Body of pancreas (tissue), 4 donors: ENCODE data around the gene LCN12. TPM values are rescaled to one million over a fixed set of nuclear protein-coding genes. Genes with fewer than 3 reads are reported as not detected.

Source experiments
- ATAC-seq: fragments of 150-250 bp; one replicate; pipeline ENCODE4 v1.9.1; 2016
- DNase-seq, 4 donors: peaks; one replicate each; pipeline ENCODE4 v3.0.0-alpha.2; 2019
- H3K27ac ChIP-seq, 4 donors: fragments of 200-600 bp; sonication (generic); 1 replicate in 3 of 4; 2 replicates in 1 of 4; pipeline versions ENCODE4 v1.5.1 to v1.6.1; 2016 to 2019; ENCODE audit warnings: mild to moderate bottlenecking in 1 of 4, mixed read lengths in 1 of 4, moderate library complexity in 1 of 4
- H3K27me3 ChIP-seq, 2 donors: fragments of 200-600 bp; sonication (generic); one replicate each; pipeline ENCODE4 v1.6.0; 2016; ENCODE audit warnings: mild to moderate bottlenecking in 1 of 2
- H3K36me3 ChIP-seq, 2 donors: fragments of 200-600 bp; sonication (generic); replicated peaks in 1 of 2; 2 replicates each; pipeline ENCODE4 v1.5.1; 2016; ENCODE audit warnings: low read depth in 2 of 2; ENCODE audit not compliant: insufficient read depth in 1 of 2
- H3K4me1 ChIP-seq: fragments of 200-600 bp; sonication (generic); one replicate; pipeline ENCODE4 v1.6.0; 2016
- H3K4me3 ChIP-seq, 2 donors: fragments of 200-600 bp; sonication (generic); 1 replicate in 1 of 2; 2 replicates in 1 of 2; pipeline ENCODE4 v1.5.1; 2016 to 2019
- H3K9me3 ChIP-seq, 3 donors: fragments of 200-600 bp; sonication (generic); 1 replicate in 2 of 3; 2 replicates in 1 of 3; pipeline ENCODE4 v1.5.1; 2016
- CTCF ChIP-seq, 7 experiments: fragments of 450-650 bp in 4 of 7; fragments of 200-600 bp in 3 of 7; sonication (generic) in 3 of 7; IDR thresholded peaks; one replicate each; pipeline ENCODE4 v1.5.1; 2016 to 2019; ENCODE audit warnings: antibody characterized with exemption in 7 of 7
- POLR2A ChIP-seq, 3 donors: fragments of 450-650 bp; IDR thresholded peaks; one replicate each; pipeline ENCODE4 v1.6.1; 2016; ENCODE audit warnings: antibody characterized with exemption in 3 of 3, mild to moderate bottlenecking in 2 of 3
- WGBS, 2 donors: methylation state at CpG; one replicate each; pipeline ENCODE4 v1.1.5; 2017; 5-methylcytosine and 5-hydroxymethylcytosine counted together
- intact Hi-C: fragments of 100-400 bp; cut with DNase I; formaldehyde crosslinking; loops from one replicate; pipeline ENCODE4 v1.15.1; 2023
- total RNA-seq, 2 donors: library from RNA; depleted of rRNA; stranded (reverse); fragments of >200 nt; gene quantifications; one replicate each; pipeline ENCODE4 v1.1.0, GENCODE V29; 2016

The LCN12 gene
- total RNA-seq, 2 donors from 2014 or later, result 1.3 to 4.9 TPM

GRCh38 chr9:136944212-136944518 lies 7.9 kb upstream of the LCN12 start:
- peak in 2 of 4 donors; percentile 51 to 53 for DNase-seq
- H3K36me3 ChIP-seq, result peaks cover 20 to 26% of the 10 kb centered on the region in 2 donors
- TF ChIP-seq CTCF (IDR thresholded peaks at IDR 0.05) (no peak), POLR2A (IDR thresholded peaks at IDR 0.05) (peak in 1 of 3 donors; percentile 28)
- H3K4me3 ChIP-seq, result peak overlapping the region; percentile 46 to 78
- no peaks in the 10 kb centered on the region for H3K27me3 ChIP-seq
- peaks cover 40% of the 10 kb centered on the region for H3K4me1 ChIP-seq
- H3K27ac ChIP-seq, result peak overlapping the region; percentile 55 to 93 (median 76)
- WGBS, 2 donors, result 1% methylated on average over 44 of the region's 45 CpGs; no CpG with 5 or more reads in 1 of the 2 donors
- H3K9me3 ChIP-seq, result no peaks in the 10 kb centered on the region
- ATAC-seq, result peak; percentile 52
- intact Hi-C loops, result loop anchor here (10.0 kb wide), 1 partner anchor 89 kb away; the partner anchor contains the start of gene MAMDC4

- Histone ChIP-seq H3K4me1 (peaks cover 44% of the 10 kb centered on the region), H3K4me3 (peak within 1 kb of the TSS; percentile 46 to 78), H3K27ac (peak within 1 kb of the TSS; percentile 55 to 93 (median 76)), H3K27me3 (no peaks in the 10 kb centered on the region), H3K36me3 (peaks cover 20 to 26% of the 10 kb centered on the region in 2 donors), H3K9me3 (no peaks in the 10 kb centered on the region)
- DNase-seq, result peak; percentile 94 to 96 (median 94)
- WGBS, 2 donors, result 3 to 6% methylated on average over 6 to 67 of the region's 74 CpGs
- TF ChIP-seq CTCF (IDR thresholded peaks at IDR 0.05), result peak; percentile 97 to 100 (median 99)
- TF ChIP-seq POLR2A (IDR thresholded peaks at IDR 0.05), result no peak
- peak; percentile 92 for ATAC-seq
- intact Hi-C loops, result loop anchor here (10.0 kb wide), 1 partner anchor 90 kb away; the partner anchor contains the start of gene MAMDC4
Observed at GRCh38 chr9:136944519-136945332, 7.3 kb upstream of the LCN12 start, which contains the start of the genes C8G and FBXW5. C8G (plus strand) TSS chr9:136945243; CDS start chr9:136945321, 78 bp downstream. FBXW5 (minus strand) TSS chr9:136944738; CDS start chr9:136944083, 655 bp downstream.

- no peak for TF ChIP-seq CTCF (IDR thresholded peaks at IDR 0.05)
- TF ChIP-seq POLR2A (IDR thresholded peaks at IDR 0.05), result no peak
- H3K9me3 ChIP-seq, result no peaks in the 10 kb centered on the region
- no peaks in the 10 kb centered on the region for H3K27me3 ChIP-seq
- intact Hi-C loops, result loop anchor here (10.0 kb wide), 1 partner anchor 91 kb away; the partner anchor contains the start of gene MAMDC4
- DNase-seq (no peak), ATAC-seq (no peak)
- peaks cover 16 to 21% of the 10 kb centered on the region in 2 donors for H3K36me3 ChIP-seq
- H3K4me1 ChIP-seq, result peaks cover 50% of the 10 kb centered on the region
- H3K27ac ChIP-seq, result no peak overlapping the region
- 86 to 88% methylated on average over 18 to 30 of the region's 30 CpGs for WGBS, 2 donors
- no peak overlapping the region for H3K4me3 ChIP-seq
Observed at GRCh38 chr9:136945333-136946227, 6.5 kb upstream of the LCN12 start.

GRCh38 chr9:136946228-136947027 lies 5.6 kb upstream of the LCN12 start:
- Histone ChIP-seq H3K4me1 (peaks cover 58% of the 10 kb centered on the region), H3K9me3 (no peaks in the 10 kb centered on the region), H3K27me3 (no peaks in the 10 kb centered on the region), H3K36me3 (peaks cover 9 to 13% of the 10 kb centered on the region in 2 donors), H3K4me3 (no peak overlapping the region), H3K27ac (peak overlapping the region in 1 of 4 donors; percentile 42)
- no peak for TF ChIP-seq CTCF (IDR thresholded peaks at IDR 0.05)
- no peak for TF ChIP-seq POLR2A (IDR thresholded peaks at IDR 0.05)
- 59 to 73% methylated on average over 3 to 26 of the region's 27 CpGs for whole genome bisulfite sequencing, 2 donors
- no peak for ATAC-seq
- DNase-seq, result no peak
- intact Hi-C loops, result loop anchor here (10.0 kb wide), 1 partner anchor 92 kb away; the partner anchor contains the start of gene MAMDC4
